ENCODE results near the gene CAV3.

DNA sequence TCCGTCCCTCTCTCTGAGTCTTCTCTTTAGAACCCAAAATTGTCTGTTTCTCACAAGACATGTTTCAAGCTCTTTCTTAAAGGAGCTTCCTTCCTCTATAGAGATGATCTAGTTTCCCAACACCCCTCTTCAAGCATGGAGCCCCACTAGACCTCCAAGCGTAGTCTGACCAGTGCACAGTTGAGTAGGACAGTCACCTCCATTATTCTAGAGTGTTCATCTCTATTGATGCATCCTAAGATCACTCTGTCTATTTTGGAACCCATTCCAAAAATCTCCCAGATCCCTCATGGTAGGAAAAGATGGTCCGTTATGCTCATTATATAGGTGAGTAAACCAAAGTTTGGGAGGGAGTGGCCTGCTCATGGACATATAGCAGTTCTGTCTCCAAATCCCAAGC is 4.1 kb upstream of the CAV3 start:
- TF ChIP-seq CTCF (IDR thresholded peaks at IDR 0.05; ENCODE audit: insufficient read depth, low read length, poor library complexity, severe bottlenecking) = no peak
- TF ChIP-seq EZH2phosphoT487 (conservative IDR thresholded peaks at IDR 0.05; ENCODE audit: low read length) = no peak
